Nucleus accumbens (tissue), 56 donors: ENCODE data around the gene CSNK2A3.
"Not testable (repeated sequence)": the region's sequence is repeated elsewhere in the genome, so short reads cannot be mapped to it uniquely, and the experiment has no call there.

Experiments
- DNase-seq, 56 donors: peaks; one replicate each; lab custom pipeline; 2025; lab: John Stamatoyannopoulos, UW

CSNK2A3 gene

GRCh38 chr11:11380883-11381282 is 27.8 kb upstream of the CSNK2A3 start:
- no peak for DNase-seq

- no peak for DNase-seq
Measured at GRCh38 chr11:11380340-11380739, 27.3 kb upstream of the CSNK2A3 start.

GRCh38 chr11:11379661-11380060 is 26.6 kb upstream of the CSNK2A3 start:
- DNase-seq = no peak

- DNase-seq = no peak
Measured at GRCh38 chr11:11378184-11378940, 25.3 kb upstream of the CSNK2A3 start.

- DNase-seq = no peak
Measured at GRCh38 chr11:11374358-11375148, 21.5 kb upstream of the CSNK2A3 start.

- no peak for DNase-seq
Measured at GRCh38 chr11:11373934-11374333, 20.9 kb upstream of the CSNK2A3 start.

- no peak for DNase-seq
Measured at GRCh38 chr11:11372461-11372860, 19.4 kb upstream of the CSNK2A3 start.

GRCh38 chr11:11370962-11371303 is 17.9 kb upstream of the CSNK2A3 start:
- DNase-seq = no peak

GRCh38 chr11:11370255-11370961 is 17.4 kb upstream of the CSNK2A3 start:
- peak in 18 of 56 donors; percentile 10 to 53 (median 26) for DNase-seq

GRCh38 chr11:11366793-11367192 is 13.7 kb upstream of the CSNK2A3 start:
- no peak for DNase-seq

GRCh38 chr11:11363674-11364073 is 10.6 kb upstream of the CSNK2A3 start:
- DNase-seq = no peak

- no peak for DNase-seq
Measured at GRCh38 chr11:11359611-11360010, 6.6 kb upstream of the CSNK2A3 start.

GRCh38 chr11:11356842-11357241 is 3.8 kb upstream of the CSNK2A3 start:
- DNase-seq = no peak

GRCh38 chr11:11351851-11352250 is 1.2 kb downstream of the CSNK2A3 start:
- DNase-seq = not testable (repeated sequence)

- DNase-seq = no peak
Measured at GRCh38 chr11:11351042-11351586, 1.9 kb downstream of the CSNK2A3 start.

- DNase-seq = no peak
Measured at GRCh38 chr11:11349870-11350337, 3.1 kb downstream of the CSNK2A3 start.

GRCh38 chr11:11349106-11349825 is 3.8 kb downstream of the CSNK2A3 start:
- no peak for DNase-seq

- DNase-seq = no peak
Measured at GRCh38 chr11:11348303-11348702, 4.7 kb downstream of the CSNK2A3 start.

GRCh38 chr11:11347592-11347991 is 5.5 kb downstream of the CSNK2A3 start:
- peak in 2 of 56 donors; percentile 8 to 13 for DNase-seq

GRCh38 chr11:11346303-11346702 is 6.7 kb downstream of the CSNK2A3 start:
- DNase-seq = no peak
